ENCODE results near the gene RAB11FIP5.
A peak's percentile ranks its signal among the peaks of the same experiment; 100 is the strongest.
"Not testable (repeated sequence)": the region's sequence is repeated elsewhere in the genome, so short reads cannot be mapped to it uniquely, and the experiment has no call there.

Gene RAB11FIP5, protein sequence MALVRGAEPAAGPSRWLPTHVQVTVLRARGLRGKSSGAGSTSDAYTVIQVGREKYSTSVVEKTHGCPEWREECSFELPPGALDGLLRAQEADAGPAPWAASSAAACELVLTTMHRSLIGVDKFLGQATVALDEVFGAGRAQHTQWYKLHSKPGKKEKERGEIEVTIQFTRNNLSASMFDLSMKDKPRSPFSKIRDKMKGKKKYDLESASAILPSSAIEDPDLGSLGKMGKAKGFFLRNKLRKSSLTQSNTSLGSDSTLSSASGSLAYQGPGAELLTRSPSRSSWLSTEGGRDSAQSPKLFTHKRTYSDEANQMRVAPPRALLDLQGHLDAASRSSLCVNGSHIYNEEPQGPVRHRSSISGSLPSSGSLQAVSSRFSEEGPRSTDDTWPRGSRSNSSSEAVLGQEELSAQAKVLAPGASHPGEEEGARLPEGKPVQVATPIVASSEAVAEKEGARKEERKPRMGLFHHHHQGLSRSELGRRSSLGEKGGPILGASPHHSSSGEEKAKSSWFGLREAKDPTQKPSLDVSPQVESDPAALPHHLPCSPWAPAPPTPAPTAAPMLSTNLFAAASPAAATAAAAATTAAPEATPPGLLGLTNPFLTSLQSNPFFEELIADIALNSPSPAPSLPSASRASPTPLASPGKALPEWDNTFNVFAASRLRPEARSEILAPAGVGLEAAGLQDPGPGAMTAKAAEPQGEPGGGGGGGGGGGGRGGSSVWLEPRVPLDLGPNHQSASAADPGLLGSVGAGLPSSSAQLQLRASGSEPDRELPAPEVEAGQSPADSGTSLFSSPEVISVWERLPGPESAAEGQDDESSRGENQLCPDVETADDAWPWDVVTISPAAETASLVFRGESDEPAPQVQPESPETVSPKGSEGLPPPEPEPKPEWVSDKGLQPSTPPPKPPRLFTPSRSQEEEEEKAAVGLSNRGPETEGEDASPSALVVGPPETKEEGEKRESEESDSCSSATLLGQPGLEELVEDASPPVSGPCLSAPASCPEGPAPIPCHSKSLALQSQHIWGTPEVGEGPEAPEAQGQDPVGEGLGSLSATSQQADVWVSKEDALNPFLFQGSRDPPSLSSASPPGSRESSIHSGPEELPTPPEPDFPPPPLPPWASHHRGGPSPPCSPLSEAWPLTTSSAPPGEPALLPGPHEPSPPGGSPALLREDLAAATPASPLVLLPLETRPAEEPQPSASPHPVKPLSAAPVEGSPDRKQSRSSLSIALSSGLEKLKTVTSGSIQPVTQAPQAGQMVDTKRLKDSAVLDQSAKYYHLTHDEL (N-terminal part only)

DNA sequence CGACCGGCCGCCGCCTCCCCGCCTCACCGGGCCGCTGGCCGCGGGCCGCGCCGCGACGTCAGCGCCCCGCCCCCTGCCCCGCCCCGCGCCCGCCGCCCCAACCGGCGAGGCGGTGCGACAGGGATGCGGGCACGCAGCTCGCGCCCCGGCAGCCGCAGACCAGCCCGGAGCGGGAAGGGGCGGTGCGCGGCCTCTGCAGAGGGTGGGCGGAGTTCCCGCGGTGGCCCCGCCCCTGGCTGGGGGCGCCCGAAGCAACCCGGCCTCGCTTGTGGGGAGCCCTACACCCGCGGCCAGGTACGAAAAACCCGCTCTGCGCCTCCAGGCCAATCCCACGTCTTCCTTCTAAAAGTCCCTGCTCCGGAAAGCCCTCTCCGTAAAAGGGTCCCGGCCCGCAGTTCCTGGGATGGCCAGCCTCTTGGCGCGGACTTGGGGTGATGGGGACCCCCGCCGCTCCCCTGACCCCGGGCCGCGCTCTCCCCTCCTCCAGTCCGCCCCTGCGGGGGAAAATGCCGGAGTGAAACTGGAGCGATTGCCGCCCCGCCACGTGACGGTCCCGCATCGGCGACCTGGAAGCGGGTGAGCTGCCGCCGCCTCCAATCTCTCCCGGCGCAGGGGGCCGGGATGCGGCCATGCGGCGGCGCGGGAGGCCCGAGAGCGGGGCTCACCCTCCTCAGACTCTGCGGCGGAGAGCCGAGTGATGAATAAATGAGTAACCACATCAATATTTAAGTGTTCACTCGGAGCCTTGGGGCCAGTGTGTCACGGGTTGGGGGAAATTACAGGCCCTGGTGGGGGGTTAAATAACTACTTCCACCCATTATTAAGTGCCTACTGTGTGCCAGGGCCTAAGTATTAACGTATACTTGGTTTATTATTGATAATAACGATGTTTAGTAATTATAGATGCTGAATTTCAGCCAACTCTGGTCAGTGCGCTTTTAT, at the start of gene RAB11FIP5:
Gene RAB11FIP5, minus strand, starts transcription at position 36 of the 942 bp plus-strand sequence. CDS start 171 bp downstream, outside the sequence.
- DNase-seq: peak; percentile 80

DNA sequence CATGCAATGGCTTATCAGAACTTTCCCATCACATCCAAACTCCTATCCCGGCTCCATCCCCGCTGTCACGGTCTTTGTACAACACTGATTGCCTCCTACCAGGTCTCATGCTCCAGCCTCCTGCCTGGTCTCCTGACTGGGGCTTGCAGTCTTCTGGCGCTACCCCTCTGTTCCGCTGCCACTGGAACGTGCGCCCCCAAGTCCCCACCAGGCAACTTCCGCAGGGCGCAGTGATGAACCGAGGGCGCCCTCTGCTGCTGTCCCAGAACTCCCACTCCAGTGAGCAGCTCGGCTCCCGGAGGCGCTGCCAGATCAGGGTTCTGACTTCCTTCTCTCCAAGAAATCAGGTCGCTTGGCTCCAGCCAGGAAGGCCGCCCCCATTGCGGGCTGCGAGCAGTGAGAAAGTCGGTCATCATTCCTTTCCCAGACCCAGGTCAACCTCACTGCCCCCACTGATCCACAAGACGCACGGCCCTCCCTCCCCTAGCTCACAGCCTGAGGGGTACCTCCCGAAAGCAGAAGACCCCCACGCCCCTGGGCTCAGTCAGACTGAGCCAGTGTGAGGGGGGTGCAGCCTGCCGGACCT, 43.9 kb upstream of the RAB11FIP5 start:
- peak; percentile 66 for DNase-seq

DNA sequence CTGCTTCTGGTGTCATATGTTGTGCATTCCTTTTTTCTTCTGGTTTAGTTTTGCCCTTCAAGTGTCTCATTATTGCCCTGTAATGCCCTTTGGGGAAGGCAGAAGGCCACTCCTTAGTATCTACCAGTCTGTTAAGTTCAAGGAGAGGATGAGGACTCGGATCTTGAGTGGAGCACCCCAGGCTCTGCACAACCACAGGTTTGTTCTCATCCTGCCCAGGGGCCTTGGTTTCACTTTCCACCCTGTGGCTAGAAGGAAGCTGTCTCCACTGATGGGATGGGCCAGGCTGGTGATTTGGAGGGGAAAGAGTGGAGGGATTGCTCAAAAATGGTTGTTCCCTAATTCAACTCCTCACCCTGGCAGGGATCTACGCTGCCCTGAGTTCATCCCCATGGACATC, 30.2 kb upstream of the RAB11FIP5 start:
- no peak for DNase-seq

DNA sequence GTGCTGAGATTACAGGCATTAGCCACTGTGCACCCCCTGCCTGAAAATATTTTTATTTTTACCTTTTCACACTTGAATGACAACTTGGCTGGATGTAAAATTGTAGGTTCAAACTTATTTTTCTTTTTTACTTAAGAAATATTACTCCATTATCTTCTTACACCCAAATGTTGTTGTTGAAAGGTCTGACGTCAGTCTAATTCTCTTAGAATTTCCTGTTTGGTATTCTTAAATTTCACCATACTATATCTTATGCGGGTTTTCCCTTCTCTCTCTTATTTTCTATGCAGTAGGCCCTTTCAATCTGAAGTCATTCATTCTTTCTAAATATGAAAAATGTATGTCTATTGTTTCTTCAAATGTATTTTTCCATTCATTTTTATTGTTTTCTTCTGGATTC, 29.1 kb upstream of the RAB11FIP5 start:
- no peak for DNase-seq

DNA sequence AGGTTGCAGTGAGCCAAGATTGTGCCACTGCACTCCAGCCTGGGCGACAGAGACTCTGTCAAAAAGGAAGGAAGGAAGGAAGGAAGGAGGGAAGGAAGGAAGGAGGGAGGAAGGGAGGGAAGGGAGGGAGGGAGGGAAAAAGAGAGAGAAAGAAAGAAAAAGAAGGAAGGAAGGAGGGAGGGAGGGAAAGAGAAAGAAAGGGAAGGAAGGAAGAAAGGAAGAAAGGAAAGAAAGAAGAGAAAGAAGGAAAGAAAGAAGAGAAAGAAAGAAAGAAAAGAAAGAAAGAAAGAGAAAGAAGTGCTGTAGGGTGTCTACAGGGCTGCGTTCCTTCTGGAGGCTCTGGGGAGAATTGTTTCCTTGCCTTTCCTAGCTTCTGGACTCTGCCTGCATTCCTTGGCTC, 22.5 kb upstream of the RAB11FIP5 start:
- no peak for DNase-seq

DNA sequence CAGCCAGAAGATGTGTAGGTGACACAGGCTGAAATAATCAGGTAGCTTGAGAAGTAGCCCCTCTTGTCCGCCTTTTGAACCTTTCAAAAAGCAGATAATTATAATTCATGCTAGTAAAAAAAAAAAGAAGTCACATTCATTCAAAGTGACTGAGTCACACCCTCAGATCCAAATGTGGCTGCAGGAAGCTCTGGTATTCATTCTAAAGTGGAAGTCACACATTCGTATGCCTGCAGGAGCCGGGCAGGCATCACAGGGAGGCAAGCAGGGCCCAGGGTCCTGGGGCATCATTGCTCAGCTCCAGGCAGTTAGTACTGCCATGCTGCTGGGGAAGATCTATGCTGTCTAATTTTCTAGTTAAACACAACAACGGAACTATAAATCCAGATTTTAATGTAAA, 21.7 kb upstream of the RAB11FIP5 start:
- DNase-seq: no peak

DNA sequence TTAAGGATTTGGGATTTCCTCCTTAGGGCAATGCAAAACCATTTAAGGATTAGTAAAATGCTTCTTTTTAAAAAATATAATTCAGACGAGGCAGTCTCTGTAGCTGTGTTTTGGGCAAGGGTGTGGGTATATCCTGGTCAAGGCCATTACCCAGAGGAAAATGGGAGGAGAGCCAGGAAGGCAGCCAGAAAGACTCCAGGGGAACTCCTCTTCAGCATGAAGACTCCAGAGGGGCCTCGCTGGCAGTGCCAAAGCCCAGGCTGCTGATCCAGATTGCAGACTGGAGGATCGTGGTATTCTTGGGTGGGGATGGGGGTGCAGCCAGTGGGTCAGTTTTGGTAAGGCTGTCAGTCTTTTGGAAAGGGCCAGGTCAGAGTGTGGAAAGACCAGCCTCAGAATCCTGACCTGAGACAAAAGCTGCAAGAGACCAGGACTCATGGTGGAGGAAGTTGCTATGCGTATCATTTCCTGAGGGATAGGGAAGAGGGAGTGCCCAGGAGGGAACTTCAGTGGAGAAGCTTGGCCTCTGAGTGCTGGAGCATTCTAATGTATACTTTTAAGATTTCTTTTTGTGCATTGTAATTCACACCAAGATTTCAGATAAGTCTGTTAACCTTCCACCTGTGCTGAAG, 20.9 kb upstream of the RAB11FIP5 start:
- no peak for DNase-seq

DNA sequence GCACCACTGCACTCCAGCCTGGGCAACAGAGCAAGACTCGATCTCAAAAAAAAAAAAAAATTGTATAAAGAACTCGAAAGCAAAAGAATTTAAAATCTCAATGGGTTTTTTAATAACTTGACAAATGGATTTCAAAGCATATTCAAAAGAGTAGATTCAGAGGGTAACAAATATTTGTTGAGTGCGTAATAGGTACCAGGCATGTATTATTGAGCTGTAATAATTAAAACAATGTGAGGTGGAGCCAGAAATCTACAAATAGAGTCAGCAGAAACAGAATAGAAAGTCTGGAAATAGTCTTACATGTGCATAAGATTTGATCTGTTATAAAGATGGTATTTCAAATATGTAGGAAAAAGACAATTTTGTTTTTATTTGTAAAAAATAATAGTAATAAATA, 19.1 kb upstream of the RAB11FIP5 start:
- no peak for DNase-seq

DNA sequence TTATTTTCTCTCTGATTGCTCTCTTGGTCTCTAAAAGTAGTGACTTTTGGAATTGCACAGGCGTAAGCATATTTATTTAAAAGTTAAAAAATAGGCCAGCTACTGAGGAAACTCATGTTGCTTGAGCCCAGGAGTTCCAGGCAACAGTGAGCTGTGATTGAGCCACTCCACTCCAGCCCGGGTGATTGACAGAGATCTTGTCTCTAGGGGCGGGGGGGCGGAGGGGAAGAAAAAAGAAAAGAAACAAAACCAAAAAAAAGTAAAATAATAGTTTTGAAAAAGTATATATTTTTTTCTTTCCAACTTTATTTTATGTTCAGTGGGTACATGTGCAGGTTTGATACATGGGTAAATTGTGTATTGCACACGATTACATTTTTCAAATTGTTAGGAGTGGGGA, 18.0 kb upstream of the RAB11FIP5 start:
- DNase-seq: no peak

DNA sequence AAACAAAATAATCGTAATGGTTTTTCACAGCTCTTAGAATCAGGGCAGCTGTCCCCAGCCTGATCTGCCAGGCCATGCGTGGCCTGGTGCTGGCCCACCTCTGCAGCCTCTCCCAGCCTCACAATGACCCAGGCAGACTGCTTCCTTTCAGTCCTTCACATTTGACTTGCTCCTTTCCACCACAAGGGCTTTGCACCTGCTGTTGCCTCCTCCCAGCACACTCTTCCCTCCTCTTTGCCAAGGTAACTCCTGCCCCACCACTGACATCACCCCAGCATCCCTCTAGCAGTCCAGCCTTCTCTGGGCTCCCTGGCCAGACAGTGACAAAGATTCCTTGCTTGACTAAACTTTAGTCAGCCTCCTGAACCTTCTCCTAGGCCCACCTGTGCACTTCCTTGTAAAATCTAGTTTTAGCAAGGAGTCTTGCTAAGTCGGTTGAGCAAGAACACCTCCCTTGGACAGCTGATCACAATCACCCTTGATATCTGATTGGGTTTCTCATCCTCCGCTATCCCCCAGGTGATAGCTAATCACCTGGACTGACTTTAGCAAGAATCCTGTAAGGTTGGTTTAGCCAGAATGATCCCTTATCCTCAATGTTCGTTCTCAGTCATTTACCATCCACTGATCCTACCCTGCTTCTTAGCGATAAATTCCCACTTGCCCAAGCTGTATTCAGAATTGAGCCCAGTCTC, 16.2 kb upstream of the RAB11FIP5 start:
- no peak for DNase-seq

DNA sequence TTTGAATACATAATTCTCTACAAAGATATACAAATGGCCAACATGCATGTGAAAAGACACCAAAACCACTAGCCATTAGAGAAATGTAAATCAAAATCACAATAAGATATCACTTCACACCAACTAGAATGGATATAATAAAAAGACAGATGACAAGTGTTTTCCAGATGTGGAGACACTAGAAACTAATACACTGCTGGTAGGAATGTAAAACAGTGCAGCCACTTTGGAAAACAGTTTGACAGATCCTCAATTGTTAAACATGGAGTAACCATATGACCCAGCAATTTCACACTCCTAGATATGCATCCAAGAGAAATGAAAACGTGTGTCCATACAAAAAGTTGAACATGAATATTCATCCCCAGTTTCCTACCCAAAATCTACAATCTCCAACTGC, 9.8 kb upstream of the RAB11FIP5 start:
- DNase-seq: no peak

DNA sequence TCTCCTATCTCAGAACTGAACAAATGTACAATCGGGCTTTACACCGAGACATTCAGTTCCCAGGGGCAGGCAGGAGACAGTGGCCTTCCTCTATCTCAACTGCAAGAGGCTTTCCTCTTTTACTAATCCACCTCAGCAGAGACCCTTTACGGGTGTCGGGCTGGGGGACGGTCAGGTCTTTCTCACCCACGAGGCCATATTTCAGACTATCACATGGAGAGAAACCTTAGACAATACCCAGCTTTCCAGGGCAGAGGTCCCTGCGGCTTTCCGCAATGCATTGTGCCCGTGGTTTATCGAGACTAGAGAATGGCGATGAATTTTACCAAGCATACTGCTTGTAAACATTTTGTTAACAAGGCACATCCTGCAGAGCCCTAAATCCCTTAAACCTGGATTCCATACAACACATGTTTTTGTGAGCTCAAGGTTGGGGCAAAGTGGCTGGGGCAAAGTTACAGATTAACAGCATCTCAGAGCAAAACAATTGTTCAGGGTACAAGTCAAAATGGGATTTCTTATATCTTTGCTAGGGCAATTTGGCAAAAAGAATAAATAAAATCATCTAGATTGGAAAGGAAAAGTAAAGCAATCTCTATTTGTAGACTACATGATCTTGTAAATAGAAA, 7.0 kb upstream of the RAB11FIP5 start:
- DNase-seq: not testable (repeated sequence)

DNA sequence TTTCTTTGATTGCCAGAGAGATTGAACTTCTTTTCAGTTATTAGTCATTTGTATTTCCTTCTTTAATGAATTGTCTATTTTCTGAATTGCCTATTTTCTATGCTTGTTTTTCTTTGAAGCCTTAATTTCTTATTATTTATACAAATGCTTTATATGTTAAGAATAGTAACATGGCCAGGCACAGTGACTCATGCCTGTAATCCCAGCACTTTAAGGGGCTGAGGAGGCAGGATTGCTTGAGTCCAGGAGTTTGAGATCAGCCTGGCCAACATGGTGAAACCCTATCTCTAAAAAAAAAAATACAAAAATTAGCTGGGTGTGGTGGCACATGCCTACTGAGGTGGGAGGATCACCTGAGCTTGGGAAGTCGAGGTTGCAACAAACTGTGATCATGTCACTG, 4.7 kb upstream of the RAB11FIP5 start:
- no peak for DNase-seq

DNA sequence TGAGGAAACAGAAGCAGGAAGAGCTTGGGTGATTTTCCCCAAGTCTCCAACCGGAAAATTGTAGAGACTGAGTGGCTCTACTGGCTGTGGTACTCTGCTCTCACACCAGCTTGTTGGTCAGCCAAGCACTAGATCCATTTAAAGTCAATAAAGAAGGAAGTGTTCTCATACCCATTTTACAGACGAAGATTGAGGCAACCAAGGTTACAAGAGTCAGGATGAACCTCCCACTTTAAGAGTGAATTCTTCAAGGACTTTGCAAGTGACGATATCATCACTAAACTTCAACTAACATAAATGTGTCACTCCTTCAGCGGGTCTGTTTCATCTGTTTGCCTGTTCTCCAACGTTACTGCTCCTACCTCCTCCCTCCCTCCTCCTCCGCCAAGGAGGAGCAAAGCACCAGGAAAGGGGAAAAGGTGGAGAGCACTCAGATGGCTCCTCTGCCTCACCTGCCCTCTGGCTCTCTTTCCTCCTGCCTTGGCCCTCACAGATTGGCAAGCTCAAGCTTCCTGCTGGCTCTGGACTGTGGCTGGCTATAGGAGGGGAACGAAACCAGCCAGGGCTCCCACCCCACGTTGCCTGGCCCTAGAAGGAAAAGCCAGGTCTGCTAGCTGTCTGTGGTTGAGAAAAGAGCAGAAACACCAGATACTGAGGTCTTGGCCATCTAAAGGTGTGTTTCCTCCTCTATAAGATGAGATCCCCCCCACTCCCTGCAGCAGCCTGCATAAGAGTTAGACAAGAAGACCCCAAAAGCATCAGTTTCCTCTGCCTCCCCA, 3.6 kb upstream of the RAB11FIP5 start:
- no peak for DNase-seq

DNA sequence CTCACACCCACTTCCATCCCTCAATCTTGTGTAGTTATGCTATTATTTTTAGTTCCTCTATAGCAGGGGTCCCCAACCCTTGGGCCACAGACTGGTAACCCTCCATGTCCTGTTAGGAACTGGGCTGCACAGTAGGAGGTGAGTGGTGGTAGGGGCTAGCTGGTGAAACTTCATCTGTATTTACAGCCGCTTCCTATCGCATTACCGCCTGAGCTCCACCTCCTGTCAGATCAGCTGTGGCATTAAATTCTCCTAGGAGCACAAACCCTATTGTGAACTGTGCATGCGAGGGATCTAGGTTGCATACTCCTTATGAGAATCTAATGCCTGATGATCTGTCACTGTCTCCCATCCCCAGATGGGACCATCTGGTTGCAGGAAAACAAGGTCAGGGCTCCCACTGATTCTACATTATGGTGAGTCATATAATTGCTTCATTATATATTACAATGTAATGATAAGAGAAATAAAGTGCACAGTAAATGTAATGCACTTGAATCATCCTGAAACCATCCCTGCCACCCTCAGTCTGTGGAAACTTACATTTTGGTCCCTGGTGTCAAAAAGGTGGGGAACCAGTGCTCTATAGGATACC, 1.6 kb upstream of the RAB11FIP5 start:
- DNase-seq: no peak

DNA sequence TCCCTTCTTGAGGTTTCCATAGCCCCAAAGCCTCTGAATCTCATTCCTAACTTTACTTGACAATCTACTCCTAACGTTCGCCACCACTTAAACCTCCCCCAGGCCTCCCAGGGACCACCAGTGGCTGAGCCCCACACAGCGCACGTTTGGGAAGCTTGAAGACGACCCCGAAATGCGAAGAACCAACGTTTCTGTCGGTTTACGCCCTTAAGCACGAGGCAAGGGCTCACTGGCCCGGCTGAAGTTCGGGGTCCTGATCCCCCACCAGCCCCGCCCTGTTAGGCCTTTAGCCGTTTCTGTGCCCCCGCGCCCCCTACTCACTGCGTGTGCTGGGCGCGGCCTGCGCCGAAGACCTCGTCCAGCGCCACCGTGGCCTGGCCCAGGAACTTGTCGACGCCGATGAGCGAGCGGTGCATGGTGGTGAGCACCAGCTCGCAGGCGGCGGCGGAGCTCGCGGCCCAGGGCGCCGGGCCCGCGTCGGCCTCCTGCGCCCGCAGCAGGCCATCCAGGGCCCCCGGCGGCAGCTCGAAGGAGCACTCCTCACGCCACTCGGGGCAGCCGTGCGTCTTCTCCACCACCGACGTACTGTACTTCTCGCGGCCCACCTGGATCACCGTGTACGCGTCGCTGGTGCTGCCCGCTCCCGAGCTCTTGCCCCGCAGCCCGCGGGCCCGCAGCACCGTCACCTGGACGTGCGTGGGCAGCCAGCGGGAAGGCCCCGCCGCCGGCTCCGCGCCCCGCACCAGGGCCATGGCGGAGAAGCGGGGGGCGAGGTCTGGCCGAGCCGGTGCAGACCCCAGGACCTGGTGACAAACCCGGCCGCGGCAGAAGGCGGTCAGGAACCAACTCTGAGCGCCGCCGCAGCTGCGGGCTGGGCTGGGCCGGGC, 479 bp downstream of the RAB11FIP5 start:
- peak; percentile 40 for DNase-seq

Measured in right hindlimb (tissue), 1 donor.